GM21360 (cell line): ENCODE results near the gene SIPA1L3.

Source experiments
- ATAC-seq: cut with Tn5 transposase; IDR thresholded peaks from one replicate; pipeline ENCODE4 v1.9.1; 2021; ENCODE audit warnings: mild to moderate bottlenecking, moderate library complexity; ENCODE audit not compliant: unreplicated experiment

SIPA1L3 gene

DNA sequence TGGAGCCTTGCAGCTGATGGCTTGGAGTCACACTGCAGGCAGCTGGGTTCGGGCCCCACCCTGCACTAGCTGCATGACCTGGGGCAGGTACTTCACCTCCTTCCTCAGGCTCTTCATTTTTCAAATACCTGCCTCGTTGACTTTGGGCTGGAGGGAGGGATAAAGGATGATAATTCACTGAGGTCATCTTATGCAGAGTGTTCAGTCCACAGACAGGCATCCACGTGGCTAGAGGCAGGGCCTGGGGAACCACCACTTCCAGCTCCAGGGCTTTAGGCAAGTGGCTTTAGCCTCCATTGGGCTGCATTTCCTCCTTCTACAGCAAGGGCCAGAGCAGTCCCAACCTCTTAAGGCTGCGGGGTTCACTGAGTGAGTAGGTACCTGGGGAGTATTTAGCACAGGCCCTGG, 84.8 kb downstream of the SIPA1L3 start:
- ATAC-seq, result no peak

DNA sequence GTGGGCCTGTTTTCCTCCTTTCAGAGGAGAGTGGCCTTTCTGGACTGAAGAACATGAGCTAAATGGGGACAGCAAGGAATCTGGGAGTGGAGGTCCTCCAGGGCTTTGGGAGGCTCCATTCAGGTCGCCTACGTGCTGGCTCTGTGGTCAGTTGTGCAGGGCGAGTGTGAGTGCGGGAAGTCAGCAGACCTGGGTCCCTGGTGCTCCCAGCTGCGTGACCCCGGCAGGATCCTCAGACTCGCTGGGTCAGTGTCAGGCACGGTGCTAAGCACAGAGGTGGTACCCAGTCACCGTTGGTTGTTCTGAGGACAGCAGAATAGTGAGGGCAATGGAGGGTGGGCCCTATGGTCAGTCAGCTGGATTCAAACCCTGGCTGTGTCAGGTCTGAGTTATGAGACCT, 85.8 kb downstream of the SIPA1L3 start:
- no peak for ATAC-seq

DNA sequence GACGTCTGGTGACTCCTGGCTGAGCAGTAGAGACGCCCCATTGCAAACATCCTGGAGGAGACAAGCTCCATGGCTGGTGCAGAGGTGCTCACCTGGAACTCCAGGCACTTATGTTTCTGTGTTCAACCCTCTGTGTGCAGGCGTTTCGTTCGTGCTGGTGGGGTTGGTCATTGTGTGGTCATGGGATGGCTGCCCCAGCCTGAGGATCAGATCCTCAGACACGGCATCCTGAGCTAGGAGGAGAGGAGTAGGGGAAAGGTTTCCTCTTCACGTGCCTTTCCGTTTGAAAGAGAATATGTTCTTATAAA, 87.8 kb downstream of the SIPA1L3 start:
- ATAC-seq, result no peak

DNA sequence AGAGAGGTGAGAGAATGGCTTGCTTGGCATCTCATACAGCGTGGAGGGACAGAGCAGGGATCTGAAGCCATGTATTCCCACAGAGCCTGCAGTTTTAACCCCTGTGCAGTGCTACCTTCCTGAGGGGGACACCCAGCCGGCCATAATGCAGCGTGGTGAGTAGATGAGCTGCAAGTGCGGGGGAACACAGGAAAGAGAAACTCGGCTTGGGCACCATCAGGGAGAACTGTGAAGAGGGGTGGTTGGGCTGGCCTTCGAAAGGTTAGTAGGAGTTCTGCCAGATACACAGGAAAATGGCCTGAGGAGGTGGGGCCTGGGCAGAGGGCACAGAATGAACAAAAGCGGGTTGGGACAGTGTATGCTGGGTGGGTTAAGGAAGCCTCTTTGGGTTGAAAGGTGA, 88.3 kb downstream of the SIPA1L3 start:
- ATAC-seq, result no peak

DNA sequence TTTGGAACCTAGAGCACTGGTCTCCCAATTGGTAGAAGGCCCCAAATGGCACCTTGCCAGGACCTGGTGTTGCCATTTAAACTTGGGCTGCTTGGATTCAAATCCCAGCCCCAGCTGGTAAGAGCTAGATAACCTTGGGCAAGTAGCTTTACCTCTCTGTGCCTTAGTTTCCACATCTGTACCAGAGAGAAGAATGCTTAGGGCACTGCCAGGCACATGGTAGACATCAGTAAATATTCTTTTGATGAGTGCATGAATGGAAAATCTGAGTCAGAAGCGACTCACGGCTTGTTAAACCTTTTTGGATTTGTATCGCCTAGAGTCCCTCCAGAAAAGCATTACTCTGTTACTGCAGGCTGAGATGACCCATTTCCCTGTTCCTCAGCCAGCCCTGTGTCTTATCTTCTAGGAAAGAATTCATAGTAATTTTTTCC, 90.9 kb downstream of the SIPA1L3 start:
- ATAC-seq, result no peak

DNA sequence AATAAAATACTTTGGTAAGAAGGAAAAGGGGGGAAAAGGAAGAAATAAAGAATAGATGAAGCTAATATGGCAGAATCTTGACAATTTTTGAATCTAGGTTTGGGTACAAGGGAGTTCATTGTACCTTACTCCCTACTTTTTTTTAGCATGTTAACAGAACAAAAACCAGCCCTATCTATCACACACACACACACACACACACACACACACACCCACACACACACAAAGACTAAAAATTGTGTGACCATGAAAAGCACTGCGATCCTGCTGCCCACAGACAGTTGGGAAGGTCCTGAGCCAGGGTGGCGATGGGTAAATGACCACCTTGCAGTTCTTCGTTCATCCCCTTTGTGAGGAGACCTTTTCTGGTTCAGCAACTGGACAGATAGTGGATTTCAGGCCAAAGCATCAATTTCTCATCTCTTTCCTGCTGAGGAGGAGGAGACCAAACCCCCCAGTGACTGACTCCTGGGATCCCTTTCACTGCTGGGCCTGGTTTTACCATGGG, 91.8 kb downstream of the SIPA1L3 start:
- no peak for ATAC-seq

DNA sequence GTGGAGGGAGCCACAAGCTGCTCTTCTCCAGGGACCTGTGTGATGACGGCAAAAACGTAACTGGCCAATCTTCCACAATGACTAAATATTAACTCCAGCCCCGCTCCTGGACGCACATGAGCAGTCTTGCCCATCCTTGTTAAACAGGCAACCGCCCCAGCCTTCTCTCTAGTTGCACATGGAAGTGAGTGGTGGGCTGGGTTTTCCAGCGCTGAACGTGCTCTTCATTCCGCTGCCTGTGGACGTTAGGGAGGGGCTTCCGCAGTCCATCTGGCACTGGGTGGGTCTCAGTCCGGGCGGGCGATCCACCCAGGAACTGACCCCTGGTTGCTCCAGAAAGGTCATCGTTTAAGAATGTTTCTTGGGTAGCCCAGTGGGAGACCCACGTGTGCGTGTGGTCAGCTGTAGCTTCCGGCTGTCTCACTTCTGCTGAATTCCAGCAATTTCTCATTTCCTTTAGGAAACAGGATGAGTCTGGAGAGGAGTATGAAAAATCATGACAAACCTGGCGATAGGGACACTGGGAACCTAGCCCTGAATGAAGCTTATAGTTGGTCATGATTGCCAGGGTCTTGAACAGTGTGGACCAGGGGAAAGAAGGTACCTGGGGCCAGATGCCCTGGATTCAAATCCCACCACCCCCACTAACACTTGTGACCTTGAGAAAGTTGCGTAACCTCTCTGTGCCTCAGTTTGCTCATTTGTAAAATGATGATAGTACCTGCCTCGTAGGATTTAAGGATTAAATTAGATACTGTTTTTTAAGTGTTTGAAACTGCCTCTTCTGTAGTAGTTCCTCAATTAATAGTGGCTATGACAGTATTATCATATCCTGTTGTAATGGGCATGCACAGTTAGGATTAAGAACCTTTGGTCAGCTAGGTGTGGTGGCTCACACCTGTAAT, 92.6 kb downstream of the SIPA1L3 start:
- ATAC-seq, result no peak

DNA sequence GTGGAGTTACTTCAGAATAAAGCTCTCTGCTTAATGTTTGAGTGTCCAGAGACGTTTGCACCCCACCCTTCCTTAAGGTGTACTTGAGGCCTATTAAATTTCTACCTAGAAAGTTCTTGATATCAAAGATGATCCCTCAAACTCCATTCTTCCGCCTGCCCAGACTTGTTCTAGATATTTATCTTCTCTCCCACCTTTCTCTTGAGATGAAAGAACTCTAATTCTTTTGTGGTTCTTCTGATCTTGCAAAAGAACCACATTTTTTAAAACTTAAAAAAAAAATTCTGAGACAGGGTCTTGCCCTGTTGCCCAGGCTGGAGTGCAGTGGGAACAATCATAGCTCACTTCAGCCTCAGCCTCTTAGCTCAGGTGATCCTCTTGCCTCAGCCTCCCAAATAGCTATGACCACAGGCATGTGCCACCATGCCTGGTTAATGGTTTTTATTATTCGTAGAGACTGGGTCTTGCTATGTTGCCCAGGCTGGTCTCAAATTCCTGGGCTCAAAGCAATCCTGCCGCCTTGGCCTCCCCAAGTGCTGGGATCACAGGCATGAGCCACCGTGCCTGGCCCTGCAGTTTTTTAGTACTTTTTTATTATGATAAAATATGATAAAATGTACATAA, 94.3 kb downstream of the SIPA1L3 start:
- ATAC-seq, result no peak

DNA sequence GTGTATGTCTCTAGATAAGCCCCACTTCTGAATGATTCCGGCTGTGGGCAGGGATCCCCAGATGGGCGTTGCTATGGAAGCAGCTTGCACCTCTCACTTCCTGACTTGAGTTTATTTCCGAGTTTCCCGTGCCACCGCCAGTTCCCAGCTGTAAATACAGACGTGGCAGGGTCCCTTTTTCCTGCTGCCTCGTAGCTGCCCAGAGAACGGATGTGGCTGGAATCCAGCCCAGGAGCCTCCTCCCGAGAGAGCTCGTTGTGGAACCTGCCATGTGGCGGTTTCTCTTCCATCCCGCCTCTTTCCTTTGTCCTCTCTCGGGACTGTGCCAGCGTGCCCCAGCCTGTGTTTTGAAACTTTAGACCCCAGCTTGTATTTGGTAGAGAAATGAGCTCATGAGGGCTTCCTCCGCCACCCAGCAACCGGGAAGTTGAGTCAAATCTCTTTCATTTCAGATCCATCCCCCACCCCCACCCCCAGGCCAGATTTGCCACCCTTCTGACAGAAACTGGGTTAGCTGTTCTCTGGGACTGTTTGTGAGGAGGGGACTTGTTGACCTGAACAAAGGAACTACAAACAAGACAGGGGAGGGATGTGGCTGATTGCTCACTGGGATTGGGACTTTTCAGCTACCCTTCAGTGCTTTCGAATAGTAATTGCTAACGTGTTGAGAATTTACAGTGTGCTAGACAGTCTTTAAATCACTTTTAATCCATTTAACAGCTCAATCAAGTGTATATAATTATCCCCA, 96.6 kb downstream of the SIPA1L3 start:
- ATAC-seq, result no peak

DNA sequence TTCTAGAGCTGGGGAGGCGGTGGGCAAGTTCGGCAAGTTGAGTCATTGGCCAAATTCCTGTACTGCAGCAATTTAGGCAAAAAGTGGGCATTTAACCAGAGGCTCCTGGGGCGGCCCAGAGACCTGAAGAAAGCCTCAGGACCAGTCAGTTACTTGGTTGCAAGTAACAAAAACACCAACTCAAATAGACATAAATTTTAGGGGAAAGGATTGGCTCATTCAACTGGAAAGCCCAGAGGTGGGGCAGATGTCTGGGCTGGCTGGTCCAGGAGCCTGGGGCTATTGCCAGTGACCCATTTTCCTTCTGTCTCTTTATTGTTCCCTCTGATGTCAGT, 97.1 kb downstream of the SIPA1L3 start:
- no peak for ATAC-seq

DNA sequence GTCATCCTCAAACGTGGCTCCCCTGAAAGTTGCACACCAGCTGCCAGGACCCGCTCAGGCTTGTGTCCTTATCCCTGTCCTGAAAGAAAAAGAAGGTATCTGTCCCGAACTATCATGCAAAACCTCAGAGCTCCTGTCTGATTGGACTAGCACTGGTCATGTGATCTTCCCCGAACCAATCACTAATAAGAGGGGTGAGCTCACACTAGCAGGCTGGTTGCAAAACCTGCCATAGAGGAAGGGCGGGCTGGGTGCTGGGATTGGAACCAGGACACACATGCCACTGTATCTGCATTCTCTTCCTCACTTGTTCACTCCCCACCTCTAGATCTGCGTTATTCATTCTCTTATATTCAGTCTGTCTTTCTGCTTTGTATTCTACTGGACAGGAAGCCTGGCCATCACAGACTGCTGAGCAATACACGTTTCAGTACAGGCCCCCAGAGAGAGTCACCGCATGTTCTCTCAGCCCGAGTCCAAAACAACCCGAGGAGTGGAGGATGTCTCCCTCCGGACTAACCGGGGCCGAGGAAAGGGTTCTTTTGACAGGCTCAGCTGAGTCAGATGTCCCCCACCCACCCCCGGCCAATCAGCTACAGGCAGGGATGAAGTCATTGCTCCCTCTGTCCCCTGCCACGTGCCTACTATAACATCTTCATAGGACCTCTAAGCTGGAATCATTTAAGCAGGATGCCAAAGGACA, 97.7 kb downstream of the SIPA1L3 start:
- ATAC-seq, result peak; percentile 63

DNA sequence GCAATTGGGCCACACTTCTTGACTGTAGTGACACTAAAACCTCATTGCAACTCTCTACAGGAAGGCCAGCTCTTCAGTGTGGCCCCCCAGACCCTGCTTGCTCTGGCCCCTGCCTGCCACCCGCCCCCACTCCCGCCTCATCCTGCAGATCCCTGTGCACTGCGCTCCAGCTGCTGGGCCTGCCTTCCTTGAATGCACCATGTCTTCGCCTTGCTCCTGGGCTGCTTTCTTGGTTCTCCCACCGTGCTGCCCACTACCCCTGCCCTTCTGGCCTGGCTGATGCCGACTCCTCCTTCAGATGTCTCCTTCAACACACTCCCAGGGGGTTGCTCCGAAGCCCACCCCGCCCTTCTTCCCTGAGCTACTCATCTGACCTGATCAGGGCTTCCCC, 98.2 kb downstream of the SIPA1L3 start:
- no peak for ATAC-seq

DNA sequence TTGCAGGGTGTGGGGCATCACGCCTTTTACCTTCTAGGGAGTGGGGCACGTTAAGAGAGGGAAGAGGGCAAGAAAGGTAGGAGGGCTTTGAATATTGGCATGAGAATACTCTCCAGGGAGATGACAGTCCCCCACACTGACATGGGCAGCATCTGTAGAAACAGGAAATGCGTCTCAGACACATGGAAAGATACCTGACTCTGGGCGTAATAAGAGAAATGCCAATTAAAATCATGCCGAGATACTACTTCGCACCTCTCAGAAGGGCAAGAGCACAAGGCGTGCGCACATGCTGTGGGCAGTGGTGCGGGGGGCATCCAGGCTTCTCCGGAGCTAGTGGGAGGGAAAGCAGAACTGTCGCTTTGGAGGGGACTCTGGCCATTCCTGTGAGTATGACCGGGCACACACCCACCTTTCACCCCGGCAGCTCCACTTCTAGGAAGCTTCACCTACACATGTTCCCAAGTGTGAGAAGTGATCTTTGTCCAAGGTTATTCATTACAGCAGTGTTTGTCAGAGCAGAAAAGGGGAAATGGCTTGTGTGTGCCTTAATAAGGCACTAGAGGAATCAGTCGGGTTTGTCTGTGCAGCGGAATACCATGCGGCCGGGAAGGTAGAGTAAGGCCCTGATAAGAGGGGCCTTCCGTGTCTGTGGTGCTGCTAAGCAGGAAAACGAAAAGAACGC, 99.5 kb downstream of the SIPA1L3 start:
- ATAC-seq, result no peak

DNA sequence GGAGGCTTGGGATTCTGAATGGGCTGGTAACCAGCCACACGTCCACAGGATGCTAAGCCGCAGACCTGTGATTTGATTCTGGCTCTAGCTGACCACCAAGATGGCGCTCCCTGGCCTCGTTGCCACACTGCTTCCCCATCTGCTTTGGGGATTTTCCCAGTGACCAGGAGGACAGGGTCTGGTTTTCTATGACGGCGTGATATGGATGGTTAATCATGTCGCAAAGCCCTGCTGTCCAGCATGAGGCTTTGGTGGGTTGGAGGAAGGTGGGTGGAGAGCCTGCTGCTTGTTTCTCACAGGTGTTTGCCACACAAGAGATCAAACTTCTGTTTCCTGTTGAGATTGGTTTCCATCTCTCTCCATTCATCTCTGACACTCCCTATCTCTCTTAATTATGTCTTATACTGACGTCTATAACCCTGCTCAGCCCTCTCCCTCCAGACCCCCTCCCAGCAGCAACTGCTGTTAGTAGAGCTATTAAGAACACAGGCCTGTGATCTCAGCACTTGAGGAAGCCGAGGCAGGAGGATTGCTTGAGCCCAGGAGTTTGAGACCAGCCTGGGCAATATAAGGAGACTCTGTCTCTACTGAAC, 102.7 kb downstream of the SIPA1L3 start:
- ATAC-seq, result no peak

DNA sequence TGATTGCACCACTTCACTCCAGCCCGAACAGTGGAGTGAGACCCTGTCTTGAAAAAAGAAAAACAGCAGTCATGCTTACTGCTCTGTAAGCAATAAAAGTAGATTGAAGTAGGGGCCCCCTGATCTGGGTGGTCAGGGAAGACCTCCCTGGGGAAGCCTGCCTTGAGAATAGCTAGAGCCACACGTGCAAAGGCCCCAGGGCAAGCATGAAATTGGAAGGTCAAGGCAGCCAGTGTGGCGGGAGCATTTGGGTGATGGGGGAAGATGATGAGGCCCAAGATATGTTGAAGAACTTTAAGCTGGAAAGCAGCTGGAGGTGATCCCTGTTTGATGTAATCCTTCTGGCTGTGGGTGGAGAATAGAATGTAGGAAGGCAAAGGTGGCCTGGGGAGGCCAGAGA, 104.4 kb downstream of the SIPA1L3 start:
- ATAC-seq, result no peak

DNA sequence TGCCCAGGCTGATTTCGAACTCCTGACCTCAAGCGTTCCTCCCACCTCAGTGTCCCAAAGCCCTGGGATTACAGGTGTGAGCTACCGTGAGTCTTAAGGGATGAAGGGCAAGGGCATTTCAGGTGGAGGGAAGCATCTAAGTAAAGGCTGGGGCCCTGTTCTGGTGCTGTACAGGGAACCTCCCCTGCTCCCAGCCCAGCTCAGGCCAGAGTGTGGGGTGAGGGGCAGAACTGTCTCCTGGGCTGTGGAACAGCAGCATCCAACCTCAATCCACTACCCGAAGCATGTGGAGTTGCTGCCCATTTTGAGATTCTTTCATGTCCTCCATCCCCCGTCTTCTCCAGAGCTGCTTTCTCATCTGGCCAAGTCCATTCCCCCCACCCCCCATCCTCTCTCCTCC, 105.3 kb downstream of the SIPA1L3 start:
- ATAC-seq, result no peak

DNA sequence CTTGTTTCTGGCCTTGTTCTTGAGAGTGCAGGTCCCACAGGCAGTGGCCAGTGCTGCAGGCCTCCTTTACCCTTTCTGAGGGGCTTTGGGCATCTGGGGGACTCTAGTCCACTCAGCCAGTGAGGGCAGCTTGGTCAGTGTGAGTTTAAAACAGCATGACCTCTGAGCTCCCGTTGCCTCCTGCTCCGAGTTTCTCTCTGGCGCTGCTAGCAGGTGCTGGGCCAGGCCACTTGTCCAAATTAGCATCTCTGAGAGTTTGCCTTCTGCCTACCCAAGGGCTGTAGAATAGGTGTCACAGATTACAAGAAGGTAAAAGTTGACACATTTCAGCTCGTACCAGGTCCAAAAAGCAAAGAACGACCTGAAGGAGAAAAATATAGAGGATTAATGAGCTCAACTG, 105.9 kb downstream of the SIPA1L3 start:
- no peak for ATAC-seq

DNA sequence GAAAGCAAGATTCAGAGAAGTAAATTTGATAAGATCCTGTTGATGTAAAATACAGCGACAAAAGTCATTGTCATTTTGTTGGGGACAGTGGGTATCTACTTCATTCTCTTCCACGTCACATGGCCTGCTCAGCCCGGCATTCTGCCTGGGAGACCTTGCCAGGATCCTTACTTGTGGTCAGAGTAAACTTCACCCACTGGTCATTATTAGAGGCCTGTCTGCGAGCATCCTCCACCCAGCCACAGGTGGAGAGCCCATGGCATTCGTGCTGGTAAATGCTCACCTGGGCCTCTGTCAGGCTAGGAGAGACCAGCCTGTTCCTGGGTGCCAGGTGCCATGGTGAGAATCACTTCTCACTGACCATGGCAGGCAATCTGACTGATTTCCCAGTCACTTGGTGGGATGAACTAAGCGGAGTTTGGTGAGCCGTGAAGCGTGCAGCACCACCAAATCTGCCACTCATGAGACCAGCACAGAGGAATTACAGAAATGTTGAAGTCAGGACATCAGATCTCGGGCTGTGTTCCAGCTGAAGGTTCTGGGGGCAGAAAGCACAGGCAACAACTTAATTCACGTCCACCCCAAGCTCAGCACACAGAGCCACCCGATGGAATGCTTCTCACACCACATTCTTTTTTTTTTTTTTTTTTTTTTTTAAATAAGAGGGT, 107.0 kb downstream of the SIPA1L3 start:
- no peak for ATAC-seq

DNA sequence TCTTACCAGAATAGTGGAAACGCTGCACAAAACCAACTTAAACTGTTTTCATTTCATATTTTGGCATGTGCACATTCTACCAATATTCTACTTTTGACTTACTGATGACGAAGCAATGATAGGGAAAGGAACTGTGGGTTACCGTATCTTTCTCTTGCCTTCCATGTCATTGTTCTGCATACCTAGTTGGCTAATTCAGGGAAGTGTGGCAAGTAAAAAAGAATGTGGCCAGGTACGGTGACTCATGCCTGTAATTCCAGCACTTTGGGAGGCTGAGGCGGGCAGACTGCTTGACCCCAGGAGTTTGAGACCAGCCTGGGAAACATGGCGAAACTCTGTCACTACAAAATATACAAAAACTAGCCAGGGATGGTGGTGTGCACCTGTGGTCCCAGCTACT, 108.2 kb downstream of the SIPA1L3 start:
- ATAC-seq, result no peak

DNA sequence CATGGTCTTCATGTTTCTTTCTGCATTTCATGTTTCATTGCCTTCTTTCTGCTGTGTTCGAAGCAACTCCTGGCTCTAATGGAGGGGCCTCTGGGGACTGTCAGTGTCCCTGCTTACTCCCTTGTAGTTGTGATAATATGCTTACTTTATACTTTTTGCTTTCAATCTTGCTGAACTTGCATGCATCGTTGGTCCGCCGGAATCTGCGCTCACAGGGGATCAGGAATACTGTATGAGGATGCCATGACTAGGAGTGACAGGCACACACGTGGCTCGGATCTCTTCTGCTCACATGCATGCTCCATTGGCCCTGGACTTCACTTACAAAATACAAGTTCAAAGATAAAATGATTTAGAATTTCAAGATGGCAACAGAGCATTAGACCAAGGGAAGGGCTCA, 108.8 kb downstream of the SIPA1L3 start:
- no peak for ATAC-seq
